AG04449 (cell line): ENCODE data around the gene THRB.

ENCODE experiments used
- CTCF ChIA-PET: fragments of 350-600 bp; formaldehyde crosslinking; extraction: SDS; loops from one replicate; lab custom pipeline; 2021; ENCODE audit warnings: antibody characterized with exemption; lab: Yijun Ruan, JAX
- POLR2A ChIA-PET: fragments of 400-600, 350-600 bp; formaldehyde crosslinking; extraction: SDS; loops from one replicate; lab custom pipeline; 2020; ENCODE audit warnings: antibody characterized with exemption, inconsistent platforms; lab: Yijun Ruan, JAX
- DNase-seq: peaks from one replicate; pipeline ENCODE4 v3.0.0-alpha.2; 2010; ENCODE audit warnings: low read depth, low spot score
- H3K4me3 ChIP-seq: 2 replicates; pipeline ENCODE4 v1.5.1; 2011; ENCODE audit warnings: low read depth, mild to moderate bottlenecking, control low read depth, low read length
- CTCF ChIP-seq: IDR thresholded peaks from one replicate; pipeline ENCODE4 v1.5.1; 2011; ENCODE audit warnings: mild to moderate bottlenecking, moderate library complexity, low read length, control low read depth, inconsistent platforms; ENCODE audit not compliant: insufficient read depth; ENCODE audit errors: missing control alignments

Gene THRB

GRCh38 chr3:24299246-24299805 lies 195.3 kb downstream of the THRB start:
- no peak overlapping the region for H3K4me3 ChIP-seq
- POLR2A ChIA-PET = no interaction called here
- no peak for DNase-seq
- no peak for TF ChIP-seq CTCF
- CTCF ChIA-PET = no interaction called here

GRCh38 chr3:24296441-24297205 lies 198.0 kb downstream of the THRB start:
- no peak for DNase-seq
- no peak for TF ChIP-seq CTCF
- H3K4me3 ChIP-seq = no peak overlapping the region
- ChIA-PET CTCF (no interaction called here), POLR2A (no interaction called here)

- H3K4me3 ChIP-seq = no peak overlapping the region
- ChIA-PET POLR2A (no interaction called here), CTCF (no interaction called here)
- no peak for DNase-seq
- TF ChIP-seq CTCF = no peak
These were observed 200.5 kb downstream of the THRB start for GRCh38 chr3:24294150-24294549.

GRCh38 chr3:24291646-24292045 lies 203.0 kb downstream of the THRB start:
- TF ChIP-seq CTCF = no peak
- ChIA-PET CTCF (no interaction called here), POLR2A (no interaction called here)
- H3K4me3 ChIP-seq = no peak overlapping the region
- no peak for DNase-seq

DNA sequence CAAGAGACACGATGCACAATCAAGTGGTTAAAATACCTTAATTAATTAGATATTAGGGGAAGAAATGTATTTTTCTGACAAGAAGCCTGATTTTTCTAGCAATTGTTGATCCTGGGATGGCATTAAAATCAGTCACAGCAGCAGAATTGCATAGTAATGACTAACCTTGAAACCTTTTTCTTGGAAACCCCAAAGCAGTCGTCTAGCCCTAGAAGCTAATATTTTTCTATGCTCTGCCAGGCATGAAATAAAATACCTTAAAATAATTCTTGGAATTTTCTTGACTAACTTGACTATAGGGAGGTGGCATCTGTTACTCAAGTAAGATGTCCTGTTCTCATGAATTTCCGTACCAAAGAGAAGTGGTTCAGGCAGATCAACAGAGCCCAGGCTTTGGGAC lies 204.1 kb downstream of the THRB start:
- no peak overlapping the region for H3K4me3 ChIP-seq
- POLR2A ChIA-PET = no interaction called here
- no peak for TF ChIP-seq CTCF
- DNase-seq = no peak
- CTCF ChIA-PET = no interaction called here

GRCh38 chr3:24288496-24289236 lies 206.0 kb downstream of the THRB start:
- no peak for TF ChIP-seq CTCF
- H3K4me3 ChIP-seq = no peak overlapping the region
- ChIA-PET POLR2A (no interaction called here), CTCF (no interaction called here)
- DNase-seq = no peak
